ENCODE data around the gene CCT5.
"Not testable (repeated sequence)": the region's sequence is repeated elsewhere in the genome, so short reads cannot be mapped to it uniquely, and the experiment has no call there.

The CCT5 gene

DNA sequence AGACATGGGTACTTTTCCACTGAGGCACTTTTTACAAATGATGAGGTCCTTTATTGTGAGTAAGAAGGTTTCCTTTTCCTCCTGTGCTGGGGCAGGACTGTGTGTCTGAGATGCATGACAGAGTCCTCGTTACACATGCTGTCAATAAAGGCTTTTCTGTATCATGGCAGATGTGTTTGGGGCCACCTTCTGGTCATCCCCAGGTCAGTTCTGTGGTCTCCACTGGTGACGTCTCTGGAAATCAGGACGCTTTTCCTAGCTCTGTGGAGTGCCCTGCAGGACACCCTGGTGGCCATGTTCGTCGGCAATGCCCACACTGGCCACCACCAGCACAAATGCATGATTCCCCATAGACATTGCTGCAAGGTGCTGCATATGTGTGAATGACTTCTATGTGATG, 54.9 kb downstream of the CCT5 start:
- DNase-seq, result no peak

DNA sequence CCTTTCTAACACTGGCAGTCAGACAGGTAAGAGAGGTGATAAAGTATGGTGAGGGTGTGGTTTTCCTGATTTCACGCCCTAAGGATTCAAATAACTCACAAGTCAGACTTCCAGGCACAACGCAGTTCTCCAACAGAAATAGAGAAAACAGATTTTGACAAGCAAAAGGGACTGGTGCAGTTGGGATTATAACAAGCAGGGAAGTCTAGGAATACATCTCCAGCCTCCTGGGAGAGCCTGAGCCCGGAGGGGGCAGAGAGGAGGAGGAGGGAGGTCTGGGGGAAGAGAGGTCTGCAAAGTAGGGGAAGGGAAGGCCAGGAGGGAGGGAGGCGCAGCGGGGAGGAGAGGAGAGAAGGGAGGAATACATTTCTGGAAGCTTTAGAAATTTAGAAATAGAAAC, 56.0 kb downstream of the CCT5 start:
- DNase-seq, result no peak

DNA sequence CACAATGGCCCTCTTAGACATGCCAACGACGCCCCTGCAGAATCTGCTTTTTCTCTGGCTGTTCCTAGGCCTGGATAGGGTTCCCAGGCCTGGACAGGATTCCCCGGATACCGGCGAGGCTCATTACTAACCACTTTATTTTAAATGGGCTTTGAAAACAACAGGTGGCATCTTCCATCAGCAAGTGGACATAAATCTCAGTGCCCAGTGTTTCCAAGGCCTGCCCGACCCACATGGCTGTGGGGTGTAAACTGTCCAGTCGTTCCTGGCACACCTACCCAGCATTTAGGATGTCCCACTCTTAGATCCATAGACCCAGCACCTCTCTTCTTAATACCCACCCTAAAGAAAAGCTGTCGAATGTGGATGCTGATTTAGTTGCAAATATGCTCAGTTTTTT, 56.7 kb downstream of the CCT5 start:
- no peak for DNase-seq

DNA sequence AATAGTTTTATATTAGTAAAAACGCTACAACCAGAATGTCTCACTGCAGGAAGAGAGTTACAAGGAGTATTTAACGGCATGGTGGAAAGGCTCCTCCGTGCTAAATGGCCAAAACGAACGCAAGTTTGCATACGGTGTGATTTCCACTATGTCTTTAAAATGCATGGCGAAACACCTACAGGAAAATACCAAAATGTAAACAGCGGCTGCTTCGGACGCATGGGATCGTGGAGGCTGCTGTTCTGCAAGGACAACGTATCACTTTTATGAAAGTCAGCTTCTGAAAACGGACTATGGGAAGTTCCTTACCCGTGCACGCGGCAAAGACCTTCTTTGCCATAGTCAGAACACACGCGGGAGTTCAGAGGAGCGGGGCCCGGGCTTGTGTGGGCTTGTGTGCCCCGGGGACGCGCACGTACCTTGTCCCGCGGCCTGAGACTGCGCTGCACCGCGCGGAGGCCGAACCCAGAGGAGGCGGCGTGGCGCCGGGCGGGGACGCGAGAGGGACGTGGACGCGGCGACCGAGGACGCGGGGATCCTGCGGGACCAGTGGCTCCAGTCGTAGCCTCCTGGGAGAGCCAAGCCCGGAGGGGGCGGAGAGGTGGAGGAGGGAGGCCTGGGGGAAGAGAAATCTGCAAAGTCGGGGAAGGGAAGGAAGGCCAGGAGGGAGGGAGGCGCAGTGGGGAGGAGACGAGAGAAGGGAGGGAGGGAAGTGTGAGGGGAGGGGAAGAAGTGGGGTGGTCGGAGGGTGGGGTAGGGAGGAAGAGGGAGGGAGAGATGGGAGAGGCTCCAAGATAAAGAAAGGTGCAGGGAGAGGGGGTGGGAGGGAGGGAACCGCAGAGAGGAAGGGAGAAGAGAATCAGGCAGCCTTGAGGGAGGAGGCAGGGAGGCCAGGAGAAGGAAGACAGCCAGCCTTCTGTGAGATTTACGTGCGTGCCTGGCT, 57.4 kb downstream of the CCT5 start, which contains the start of gene CMBL:
TSS of gene CMBL (minus strand) at position 697 of the 943 bp plus-strand sequence. CDS start 17,140 bp downstream, outside the sequence.
- DNase-seq, result peak; percentile 49

DNA sequence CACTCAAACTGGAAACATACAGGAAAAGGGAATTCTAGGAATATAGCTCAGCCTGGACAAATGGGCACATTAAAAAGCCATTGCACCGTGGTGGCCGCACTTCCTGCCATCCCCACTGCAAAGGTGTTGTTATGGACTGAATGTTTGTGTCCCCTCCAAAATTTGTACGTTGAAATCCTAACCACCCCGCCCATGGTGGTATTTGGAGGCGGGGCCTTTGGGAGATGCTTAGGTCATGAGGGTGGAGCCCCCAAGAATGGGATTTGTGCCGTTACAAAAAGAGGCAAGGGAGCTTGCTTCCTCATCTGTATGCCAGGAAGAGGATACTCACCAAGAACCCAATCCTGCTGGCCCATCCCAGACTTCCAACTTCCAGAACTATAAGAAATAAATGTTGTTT, 58.8 kb downstream of the CCT5 start:
- no peak for DNase-seq

DNA sequence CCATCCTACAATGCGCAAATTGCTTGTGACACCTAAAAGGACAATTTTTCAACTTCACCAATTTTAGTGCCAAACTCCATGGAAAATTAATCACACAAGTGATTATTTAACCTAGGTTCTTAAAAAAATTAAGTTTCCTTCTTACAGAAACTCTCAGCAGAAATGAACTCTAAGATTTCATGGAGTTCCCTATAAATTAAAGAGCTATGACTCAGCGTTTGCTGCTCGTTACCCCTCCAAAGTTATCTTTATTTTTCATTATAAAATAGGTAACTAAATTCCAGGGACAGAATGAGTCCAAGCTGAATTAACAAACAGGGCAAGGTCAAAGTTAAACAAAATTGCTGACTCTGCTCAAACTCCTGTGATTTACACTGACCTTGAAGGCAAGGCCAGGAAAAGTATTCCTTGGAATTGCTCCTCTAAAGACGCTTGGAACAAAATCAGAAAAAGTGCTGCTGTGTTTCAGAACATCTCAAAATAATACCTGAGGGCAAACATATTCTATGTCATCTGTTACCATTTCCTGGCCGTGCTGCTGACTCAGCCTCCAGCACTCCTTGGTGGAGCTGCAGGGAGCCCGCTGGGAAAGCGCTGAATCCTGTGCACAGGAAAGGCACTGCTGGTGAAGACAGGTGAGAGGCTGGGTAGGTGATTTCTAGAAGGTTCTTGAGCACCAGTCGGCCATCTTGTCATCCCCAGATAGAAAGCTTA, 60.1 kb downstream of the CCT5 start:
- DNase-seq, result peak; percentile 8

DNA sequence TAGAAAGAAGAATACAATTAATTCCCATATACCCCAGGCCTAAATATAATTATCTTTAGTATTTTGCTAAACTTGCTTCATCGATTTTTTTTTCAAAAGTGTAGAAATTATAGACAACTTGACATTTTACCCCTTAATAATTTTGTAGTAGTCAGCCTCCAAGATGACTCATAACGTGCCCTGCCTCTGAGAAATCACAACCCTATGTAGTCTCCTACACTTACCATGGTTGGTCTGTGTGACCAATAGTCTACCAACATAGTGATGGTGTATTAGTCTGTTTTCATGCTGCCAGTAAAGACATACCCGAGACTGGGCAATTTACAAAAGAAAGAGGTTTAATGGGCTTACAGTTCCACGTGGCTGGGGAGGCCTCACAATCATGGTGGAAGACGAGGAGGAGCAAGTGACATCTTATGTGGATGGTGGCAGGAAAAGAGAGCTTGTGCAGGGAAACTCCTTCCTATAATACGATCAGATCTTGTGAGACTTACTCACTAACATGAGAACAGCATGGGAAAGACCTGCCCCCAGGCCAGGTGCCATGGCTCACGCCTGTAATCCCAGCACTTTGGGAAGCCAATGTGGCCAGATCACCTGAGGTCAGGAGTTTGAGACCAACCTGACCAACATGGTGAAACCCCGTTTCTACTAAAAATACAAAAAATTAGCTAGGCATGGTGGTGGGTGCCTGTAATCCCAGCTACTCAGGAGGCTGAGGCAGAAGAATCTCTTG, 60.9 kb downstream of the CCT5 start:
- not testable (repeated sequence) for DNase-seq

DNA sequence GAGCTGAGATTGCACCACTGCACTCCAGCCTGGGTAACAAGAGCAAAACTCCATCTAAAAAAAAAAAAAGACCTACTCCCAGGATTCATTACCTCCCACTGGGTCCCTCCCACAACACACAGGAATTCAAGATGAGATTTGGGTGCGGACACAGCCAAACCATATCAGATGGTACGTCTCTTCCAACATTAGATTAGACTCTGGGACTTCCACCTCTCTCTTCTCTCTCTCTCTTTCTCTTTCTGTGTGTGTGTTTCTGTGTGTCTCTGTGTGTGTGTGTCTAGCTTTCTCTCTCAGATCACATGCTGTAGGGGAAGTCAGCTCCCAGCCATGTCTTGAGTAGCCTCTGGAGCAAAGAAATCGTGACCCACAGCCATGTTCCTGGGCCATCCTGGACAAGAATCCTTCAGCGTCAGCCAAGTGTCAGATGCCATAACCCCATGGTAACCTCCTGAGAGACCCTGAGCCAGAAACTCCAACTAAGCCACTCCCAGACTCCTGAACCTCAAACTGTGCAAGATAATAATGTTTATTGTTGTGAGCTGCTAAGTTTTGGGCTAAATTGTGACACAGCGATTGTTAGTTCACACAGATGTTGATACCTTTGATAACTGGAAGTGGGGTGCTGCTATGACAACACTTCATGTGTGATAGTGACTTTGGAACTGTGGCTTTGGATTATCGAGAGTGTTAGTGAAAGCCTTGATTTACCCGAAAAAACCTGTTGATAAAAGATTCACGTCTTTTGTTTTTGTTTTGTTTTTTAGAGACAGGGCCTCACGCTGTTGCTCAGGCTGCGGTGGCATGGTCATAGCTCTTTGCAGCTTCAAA, 61.7 kb downstream of the CCT5 start:
- no peak for DNase-seq

DNA sequence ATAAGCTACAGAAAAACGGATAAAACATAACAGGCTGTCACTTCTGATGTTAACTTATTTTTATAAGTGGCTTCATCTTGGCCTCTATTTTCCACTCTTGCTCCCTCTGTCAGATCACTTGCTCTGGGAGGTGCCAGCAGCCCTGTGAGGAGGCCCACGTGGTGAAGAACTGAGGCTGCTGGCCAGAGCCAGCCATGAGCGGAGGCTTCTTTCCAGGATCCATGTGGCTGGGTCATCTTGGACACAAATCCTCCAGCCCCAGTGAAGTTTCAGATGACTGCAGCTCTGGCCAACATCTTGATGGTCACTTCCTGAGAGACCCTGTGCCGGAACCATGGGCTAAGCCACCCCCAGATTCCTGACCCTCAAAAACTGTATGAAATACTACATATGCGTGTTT, 65.1 kb downstream of the CCT5 start:
- DNase-seq, result no peak

All from stimulated activated CD4-positive, alpha-beta T cell treated with anti-CD3 and anti-CD28 coated beads, Interleukin-15, amount 100 ng/mL, for 24 hours (primary cell).